ENCODE results near the gene RUFY4. TPM values are rescaled to one million over a fixed set of nuclear protein-coding genes. Genes with fewer than 3 reads are reported as not detected.

Gene RUFY4
- total and polyA plus RNA-seq, 2 of the 13 experiments (the other 11 are each of a cell fraction or from before 2014, with no cell fraction given): not detected

DNA sequence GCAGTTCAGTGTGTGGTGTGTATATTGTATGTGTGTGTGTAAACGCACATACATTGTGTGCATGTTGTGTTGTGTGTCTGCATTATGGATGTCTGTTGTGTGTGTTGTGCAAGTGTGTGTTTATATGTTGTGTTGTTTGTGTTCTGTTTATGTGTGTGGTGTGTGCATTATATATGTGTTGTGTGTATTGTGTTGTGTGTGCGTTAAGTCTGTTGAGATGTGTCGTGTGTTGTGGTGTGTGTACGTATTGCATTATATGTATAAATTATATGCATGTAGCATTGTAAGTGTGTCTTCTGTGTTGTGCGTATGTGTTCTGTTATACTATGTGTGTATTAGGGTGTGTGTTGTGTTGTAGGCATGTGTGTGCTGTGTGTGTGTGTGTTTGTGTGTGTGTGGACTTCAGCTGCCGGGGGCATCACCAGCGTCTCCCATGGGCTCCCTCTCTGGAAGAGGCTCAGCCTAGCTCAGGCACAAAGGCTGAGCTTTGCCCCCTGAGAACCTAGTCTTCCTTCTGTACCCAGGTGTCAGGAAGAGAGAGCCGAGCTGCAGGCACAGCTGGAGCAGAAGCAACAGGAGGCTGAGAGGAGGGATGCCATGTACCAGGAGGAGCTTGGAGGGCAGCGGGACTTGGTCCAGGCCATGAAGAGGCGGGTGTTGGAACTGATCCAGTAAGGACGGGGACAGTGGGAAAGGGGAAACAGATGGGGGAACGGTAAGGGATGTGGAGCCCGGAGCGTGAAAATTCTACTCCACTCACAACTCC is 13.7 kb downstream of the RUFY4 start (continued):
- TF ChIP-seq ZNF33B (CRISPR knock-in tag; IDR thresholded peaks at IDR 0.05) (no peak), ZNF850 (CRISPR knock-in tag; conservative IDR thresholded peaks at IDR 0.05) (no peak), TCF7L2 (IDR thresholded peaks at IDR 0.05; ENCODE audit: low read depth, low read length) (no peak), ZNF44 (CRISPR knock-in tag; IDR thresholded peaks at IDR 0.05) (no peak), SP140L (CRISPR knock-in tag; IDR thresholded peaks at IDR 0.05; ENCODE audit: borderline replicate concordance) (no peak), SATB2 (CRISPR knock-in tag; IDR thresholded peaks at IDR 0.05) (no peak), SOX6 (IDR thresholded peaks at IDR 0.05) (peak; percentile 78; the same call in 1 of the 2 replicates), SOX6 (CRISPR knock-in tag; IDR thresholded peaks at IDR 0.05) (no peak), MXD4 (CRISPR knock-in tag; IDR thresholded peaks at IDR 0.05) (no peak), JUNB (CRISPR knock-in tag; IDR thresholded peaks at IDR 0.05; ENCODE audit: borderline replicate concordance) (peak; percentile 29; the same call in 1 of the 2 replicates), MAFF (IDR thresholded peaks at IDR 0.05; ENCODE audit: low read depth, low read length) (no peak), BORCS8-MEF2B (CRISPR knock-in tag; IDR thresholded peaks at IDR 0.05) (no peak)
- TF ChIP-seq, protein P1, sequence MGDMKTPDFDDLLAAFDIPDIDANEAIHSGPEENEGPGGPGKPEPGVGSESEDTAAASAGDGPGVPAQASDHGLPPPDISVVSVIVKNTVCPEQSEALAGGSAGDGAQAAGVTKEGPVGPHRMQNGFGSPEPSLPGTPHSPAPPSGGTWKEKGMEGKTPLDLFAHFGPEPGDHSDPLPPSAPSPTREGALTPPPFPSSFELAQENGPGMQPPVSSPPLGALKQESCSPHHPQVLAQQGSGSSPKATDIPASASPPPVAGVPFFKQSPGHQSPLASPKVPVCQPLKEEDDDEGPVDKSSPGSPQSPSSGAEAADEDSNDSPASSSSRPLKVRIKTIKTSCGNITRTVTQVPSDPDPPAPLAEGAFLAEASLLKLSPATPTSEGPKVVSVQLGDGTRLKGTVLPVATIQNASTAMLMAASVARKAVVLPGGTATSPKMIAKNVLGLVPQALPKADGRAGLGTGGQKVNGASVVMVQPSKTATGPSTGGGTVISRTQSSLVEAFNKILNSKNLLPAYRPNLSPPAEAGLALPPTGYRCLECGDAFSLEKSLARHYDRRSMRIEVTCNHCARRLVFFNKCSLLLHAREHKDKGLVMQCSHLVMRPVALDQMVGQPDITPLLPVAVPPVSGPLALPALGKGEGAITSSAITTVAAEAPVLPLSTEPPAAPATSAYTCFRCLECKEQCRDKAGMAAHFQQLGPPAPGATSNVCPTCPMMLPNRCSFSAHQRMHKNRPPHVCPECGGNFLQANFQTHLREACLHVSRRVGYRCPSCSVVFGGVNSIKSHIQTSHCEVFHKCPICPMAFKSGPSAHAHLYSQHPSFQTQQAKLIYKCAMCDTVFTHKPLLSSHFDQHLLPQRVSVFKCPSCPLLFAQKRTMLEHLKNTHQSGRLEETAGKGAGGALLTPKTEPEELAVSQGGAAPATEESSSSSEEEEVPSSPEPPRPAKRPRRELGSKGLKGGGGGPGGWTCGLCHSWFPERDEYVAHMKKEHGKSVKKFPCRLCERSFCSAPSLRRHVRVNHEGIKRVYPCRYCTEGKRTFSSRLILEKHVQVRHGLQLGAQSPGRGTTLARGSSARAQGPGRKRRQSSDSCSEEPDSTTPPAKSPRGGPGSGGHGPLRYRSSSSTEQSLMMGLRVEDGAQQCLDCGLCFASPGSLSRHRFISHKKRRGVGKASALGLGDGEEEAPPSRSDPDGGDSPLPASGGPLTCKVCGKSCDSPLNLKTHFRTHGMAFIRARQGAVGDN (CRISPR knock-in tag; IDR thresholded peaks at IDR 0.05): no peak
- TF ChIP-seq, protein P2, sequence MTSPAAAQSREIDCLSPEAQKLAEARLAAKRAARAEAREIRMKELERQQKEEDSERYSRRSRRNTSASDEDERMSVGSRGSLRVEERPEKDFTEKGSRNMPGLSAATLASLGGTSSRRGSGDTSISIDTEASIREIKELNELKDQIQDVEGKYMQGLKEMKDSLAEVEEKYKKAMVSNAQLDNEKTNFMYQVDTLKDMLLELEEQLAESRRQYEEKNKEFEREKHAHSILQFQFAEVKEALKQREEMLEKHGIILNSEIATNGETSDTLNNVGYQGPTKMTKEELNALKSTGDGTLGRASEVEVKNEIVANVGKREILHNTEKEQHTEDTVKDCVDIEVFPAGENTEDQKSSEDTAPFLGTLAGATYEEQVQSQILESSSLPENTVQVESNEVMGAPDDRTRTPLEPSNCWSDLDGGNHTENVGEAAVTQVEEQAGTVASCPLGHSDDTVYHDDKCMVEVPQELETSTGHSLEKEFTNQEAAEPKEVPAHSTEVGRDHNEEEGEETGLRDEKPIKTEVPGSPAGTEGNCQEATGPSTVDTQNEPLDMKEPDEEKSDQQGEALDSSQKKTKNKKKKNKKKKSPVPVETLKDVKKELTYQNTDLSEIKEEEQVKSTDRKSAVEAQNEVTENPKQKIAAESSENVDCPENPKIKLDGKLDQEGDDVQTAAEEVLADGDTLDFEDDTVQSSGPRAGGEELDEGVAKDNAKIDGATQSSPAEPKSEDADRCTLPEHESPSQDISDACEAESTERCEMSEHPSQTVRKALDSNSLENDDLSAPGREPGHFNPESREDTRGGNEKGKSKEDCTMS (CRISPR knock-in tag; conservative IDR thresholded peaks at IDR 0.05): no peak
- TF ChIP-seq, protein P3, sequence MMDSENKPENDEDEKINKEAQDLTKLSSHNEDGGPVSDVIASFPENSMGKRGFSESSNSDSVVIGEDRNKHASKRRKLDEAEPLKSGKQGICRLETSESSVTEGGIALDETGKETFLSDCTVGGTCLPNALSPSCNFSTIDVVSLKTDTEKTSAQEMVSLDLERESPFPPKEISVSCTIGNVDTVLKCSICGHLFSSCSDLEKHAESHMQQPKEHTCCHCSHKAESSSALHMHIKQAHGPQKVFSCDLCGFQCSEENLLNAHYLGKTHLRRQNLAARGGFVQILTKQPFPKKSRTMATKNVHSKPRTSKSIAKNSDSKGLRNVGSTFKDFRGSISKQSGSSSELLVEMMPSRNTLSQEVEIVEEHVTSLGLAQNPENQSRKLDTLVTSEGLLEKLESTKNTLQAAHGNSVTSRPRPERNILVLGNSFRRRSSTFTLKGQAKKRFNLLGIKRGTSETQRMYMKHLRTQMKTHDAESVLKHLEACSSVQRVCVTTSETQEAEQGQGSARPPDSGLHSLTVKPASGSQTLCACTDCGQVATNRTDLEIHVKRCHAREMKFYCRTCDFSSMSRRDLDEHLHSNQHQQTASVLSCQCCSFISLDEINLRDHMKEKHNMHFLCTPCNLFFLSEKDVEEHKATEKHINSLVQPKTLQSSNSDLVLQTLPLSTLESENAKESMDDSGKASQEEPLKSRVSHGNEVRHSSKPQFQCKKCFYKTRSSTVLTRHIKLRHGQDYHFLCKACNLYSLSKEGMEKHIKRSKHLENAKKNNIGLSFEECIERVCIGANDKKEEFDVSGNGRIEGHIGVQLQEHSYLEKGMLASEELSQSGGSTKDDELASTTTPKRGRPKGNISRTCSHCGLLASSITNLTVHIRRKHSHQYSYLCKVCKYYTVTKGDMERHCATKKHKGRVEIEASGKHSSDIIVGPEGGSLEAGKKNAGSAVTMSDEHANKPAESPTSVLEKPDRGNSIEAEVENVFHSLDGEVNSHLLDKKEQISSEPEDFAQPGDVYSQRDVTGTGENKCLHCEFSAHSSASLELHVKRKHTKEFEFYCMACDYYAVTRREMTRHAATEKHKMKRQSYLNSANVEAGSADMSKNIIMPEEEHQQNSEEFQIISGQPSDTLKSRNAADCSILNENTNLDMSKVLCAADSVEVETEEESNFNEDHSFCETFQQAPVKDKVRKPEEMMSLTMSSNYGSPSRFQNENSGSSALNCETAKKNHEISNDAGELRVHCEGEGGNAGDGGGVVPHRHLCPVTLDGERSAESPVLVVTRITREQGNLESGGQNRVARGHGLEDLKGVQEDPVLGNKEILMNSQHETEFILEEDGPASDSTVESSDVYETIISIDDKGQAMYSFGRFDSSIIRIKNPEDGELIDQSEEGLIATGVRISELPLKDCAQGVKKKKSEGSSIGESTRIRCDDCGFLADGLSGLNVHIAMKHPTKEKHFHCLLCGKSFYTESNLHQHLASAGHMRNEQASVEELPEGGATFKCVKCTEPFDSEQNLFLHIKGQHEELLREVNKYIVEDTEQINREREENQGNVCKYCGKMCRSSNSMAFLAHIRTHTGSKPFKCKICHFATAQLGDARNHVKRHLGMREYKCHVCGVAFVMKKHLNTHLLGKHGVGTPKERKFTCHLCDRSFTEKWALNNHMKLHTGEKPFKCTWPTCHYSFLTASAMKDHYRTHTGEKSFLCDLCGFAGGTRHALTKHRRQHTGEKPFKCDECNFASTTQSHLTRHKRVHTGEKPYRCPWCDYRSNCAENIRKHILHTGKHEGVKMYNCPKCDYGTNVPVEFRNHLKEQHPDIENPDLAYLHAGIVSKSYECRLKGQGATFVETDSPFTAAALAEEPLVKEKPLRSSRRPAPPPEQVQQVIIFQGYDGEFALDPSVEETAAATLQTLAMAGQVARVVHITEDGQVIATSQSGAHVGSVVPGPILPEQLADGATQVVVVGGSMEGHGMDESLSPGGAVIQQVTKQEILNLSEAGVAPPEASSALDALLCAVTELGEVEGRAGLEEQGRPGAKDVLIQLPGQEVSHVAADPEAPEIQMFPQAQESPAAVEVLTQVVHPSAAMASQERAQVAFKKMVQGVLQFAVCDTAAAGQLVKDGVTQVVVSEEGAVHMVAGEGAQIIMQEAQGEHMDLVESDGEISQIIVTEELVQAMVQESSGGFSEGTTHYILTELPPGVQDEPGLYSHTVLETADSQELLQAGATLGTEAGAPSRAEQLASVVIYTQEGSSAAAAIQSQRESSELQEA (CRISPR knock-in tag; IDR thresholded peaks at IDR 0.05; ENCODE audit: not compliant biosample characterization): no peak
